ENCODE results near the gene SHMT2. TPM values are rescaled to one million over a fixed set of nuclear protein-coding genes. Genes with fewer than 3 reads are reported as not detected.

SHMT2 gene
- total RNA-seq, 1 experiment from 2014 or later, result 280 TPM

- Histone ChIP-seq H3K79me2 (ENCODE audit: insufficient read depth, low read length) (no peaks in the 10 kb centered on the region), H3K36me3 (ENCODE audit: control insufficient read depth in 1 of 2, insufficient read depth in 2 of 2, low read length in 2 of 2) (peaks cover 0 to 4% of the 10 kb centered on the region in 2 experiments; a peak in 2 of 4 replicates), H3K4me1 (ENCODE audit: control insufficient read depth in 1 of 2, insufficient read depth in 2 of 2, low read length in 2 of 2) (peaks cover 20 to 46% of the 10 kb centered on the region in 2 experiments), H3K9me3 (ENCODE audit: control insufficient read depth in 1 of 2, insufficient read depth in 1 of 2, low read depth in 1 of 2, low read length in 2 of 2) (no peaks in the 10 kb centered on the region), H3K4me2 (ENCODE audit: low read length) (peak overlapping the region; percentile 83), H3K9ac (ENCODE audit: low read length) (peak overlapping the region; percentile 51), H4K20me1 (ENCODE audit: insufficient read depth) (no peaks in the 10 kb centered on the region), H3K27me3 (ENCODE audit: insufficient read depth, low read length) (no peaks in the 10 kb centered on the region), H3K27ac (ENCODE audit: low read depth, low read length) (peak overlapping the region; percentile 90), H3K9me2 (ENCODE audit: insufficient read depth) (no peaks in the 10 kb centered on the region), H3K4me3 (replicated peaks in 1 of 2; ENCODE audit: low read depth in 1 of 2, low read length in 2 of 2) (peak overlapping the region; percentile 19 to 51), H2AFZ (ENCODE audit: low read depth, low read length, poor library complexity, severe bottlenecking) (no peak overlapping the region)
- BruUV-seq (replicated peaks), result TSS peak; percentile 70
- DNase-seq (ENCODE audit: low read depth, low spot score), result peak; percentile 79
- RAD21 ChIA-PET (ENCODE audit: low non-redundant PET in 1 of 2, low total read pairs in 2 of 2, uncharacterized antibody in 2 of 2, unreplicated experiment in 2 of 2), result no interaction called here
- ATAC-seq, result peak; percentile 92
- CTCF ChIA-PET, result interaction anchor here (1.8 kb wide), 1 partner anchor 172 kb away, joined by 6 read pairs; no protein-coding TSS in a partner anchor
- POLR2A ChIA-PET, result no interaction called here
- intact Hi-C loops (cut with micrococcal nuclease), result no loop called here
- peak; percentile 82 for TF ChIP-seq TCF7L2 (IDR thresholded peaks at IDR 0.05; ENCODE audit: borderline replicate concordance, extremely low read depth, insufficient read depth, insufficient read length)
- peak; percentile 48; the same call in 1 of the 2 replicates for TF ChIP-seq ELF1 (IDR thresholded peaks at IDR 0.05; ENCODE audit: borderline replicate concordance, low read depth)
- TF ChIP-seq EGR1 (IDR thresholded peaks at IDR 0.05; ENCODE audit: low read depth), result peak; percentile 99
- no peak for TF ChIP-seq EZH2 (IDR thresholded peaks at IDR 0.05)
- TF ChIP-seq, protein P1, sequence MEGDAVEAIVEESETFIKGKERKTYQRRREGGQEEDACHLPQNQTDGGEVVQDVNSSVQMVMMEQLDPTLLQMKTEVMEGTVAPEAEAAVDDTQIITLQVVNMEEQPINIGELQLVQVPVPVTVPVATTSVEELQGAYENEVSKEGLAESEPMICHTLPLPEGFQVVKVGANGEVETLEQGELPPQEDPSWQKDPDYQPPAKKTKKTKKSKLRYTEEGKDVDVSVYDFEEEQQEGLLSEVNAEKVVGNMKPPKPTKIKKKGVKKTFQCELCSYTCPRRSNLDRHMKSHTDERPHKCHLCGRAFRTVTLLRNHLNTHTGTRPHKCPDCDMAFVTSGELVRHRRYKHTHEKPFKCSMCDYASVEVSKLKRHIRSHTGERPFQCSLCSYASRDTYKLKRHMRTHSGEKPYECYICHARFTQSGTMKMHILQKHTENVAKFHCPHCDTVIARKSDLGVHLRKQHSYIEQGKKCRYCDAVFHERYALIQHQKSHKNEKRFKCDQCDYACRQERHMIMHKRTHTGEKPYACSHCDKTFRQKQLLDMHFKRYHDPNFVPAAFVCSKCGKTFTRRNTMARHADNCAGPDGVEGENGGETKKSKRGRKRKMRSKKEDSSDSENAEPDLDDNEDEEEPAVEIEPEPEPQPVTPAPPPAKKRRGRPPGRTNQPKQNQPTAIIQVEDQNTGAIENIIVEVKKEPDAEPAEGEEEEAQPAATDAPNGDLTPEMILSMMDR (IDR thresholded peaks at IDR 0.05 in 2 of 3, conservative IDR thresholded peaks at IDR 0.05 in 1 of 3; ENCODE audit: borderline replicate concordance in 1 of 3, insufficient read depth in 1 of 3, low read depth in 2 of 3, low read length in 2 of 3), result no peak
- TF ChIP-seq, protein P2, sequence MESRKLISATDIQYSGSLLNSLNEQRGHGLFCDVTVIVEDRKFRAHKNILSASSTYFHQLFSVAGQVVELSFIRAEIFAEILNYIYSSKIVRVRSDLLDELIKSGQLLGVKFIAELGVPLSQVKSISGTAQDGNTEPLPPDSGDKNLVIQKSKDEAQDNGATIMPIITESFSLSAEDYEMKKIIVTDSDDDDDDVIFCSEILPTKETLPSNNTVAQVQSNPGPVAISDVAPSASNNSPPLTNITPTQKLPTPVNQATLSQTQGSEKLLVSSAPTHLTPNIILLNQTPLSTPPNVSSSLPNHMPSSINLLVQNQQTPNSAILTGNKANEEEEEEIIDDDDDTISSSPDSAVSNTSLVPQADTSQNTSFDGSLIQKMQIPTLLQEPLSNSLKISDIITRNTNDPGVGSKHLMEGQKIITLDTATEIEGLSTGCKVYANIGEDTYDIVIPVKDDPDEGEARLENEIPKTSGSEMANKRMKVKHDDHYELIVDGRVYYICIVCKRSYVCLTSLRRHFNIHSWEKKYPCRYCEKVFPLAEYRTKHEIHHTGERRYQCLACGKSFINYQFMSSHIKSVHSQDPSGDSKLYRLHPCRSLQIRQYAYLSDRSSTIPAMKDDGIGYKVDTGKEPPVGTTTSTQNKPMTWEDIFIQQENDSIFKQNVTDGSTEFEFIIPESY (IDR thresholded peaks at IDR 0.05; ENCODE audit: extremely low read depth, insufficient replicate concordance, low read length), result no peak
- TF ChIP-seq JUND (IDR thresholded peaks at IDR 0.05), result peak; percentile 94
- TF ChIP-seq FOSL1 (IDR thresholded peaks at IDR 0.05; ENCODE audit: low read depth), result peak; percentile 90
- no peak; the same call in 1 of the 2 replicates for TF ChIP-seq RAD21 (IDR thresholded peaks at IDR 0.05; ENCODE audit: low read depth)
- peak; percentile 38; the same call in 1 of the 2 replicates for TF ChIP-seq POLR2AphosphoS5 (IDR thresholded peaks at IDR 0.05; ENCODE audit: low read depth, low read length)
- no peak for TF ChIP-seq POLR2A (IDR thresholded peaks at IDR 0.05; ENCODE audit: borderline replicate concordance, extremely low read depth, insufficient read depth, insufficient read length)
- TF ChIP-seq ZFX (IDR thresholded peaks at IDR 0.05), result no peak
- no peak for TF ChIP-seq ATF3 (IDR thresholded peaks at IDR 0.05)
- peak; percentile 81 for TF ChIP-seq SIN3A (IDR thresholded peaks at IDR 0.05; ENCODE audit: low read depth)
- no peak for TF ChIP-seq EZH2phosphoT487 (IDR thresholded peaks at IDR 0.05; ENCODE audit: borderline replicate concordance)
- no peak for TF ChIP-seq REST (IDR thresholded peaks at IDR 0.05; ENCODE audit: low read depth)
- TF ChIP-seq ZNF274 (IDR thresholded peaks at IDR 0.05; ENCODE audit: low read depth, low read length), result no peak
- no peak; the same call in 1 of the 2 replicates for TF ChIP-seq CEBPB (IDR thresholded peaks at IDR 0.05; ENCODE audit: low read depth)
- peak; percentile 75; the same call in 1 of the 2 replicates for TF ChIP-seq CBX3 (IDR thresholded peaks at IDR 0.05; ENCODE audit: low read depth)
These were observed 50.9 kb downstream of the SHMT2 start for GRCh38 chr12:57280211-57281062.
